Measurements from ENCODE around the gene SCEL. TPM values are rescaled to one million over a fixed set of nuclear protein-coding genes. Genes with fewer than 3 reads are reported as not detected.

SCEL gene
- total and polyA plus RNA-seq, 8 donors, result 0.19 to 76.8 (median 1.0) TPM; not detected in 4

- TF ChIP-seq POLR2A (IDR thresholded peaks at IDR 0.05), result no peak
- H3K27me3 ChIP-seq, result no peaks in the 10 kb centered on the region
- H3K4me3 ChIP-seq, result no peak overlapping the region
- H3K27ac ChIP-seq, result no peak overlapping the region
- no peaks in the 10 kb centered on the region for H3K36me3 ChIP-seq
- no peaks in the 10 kb centered on the region for H3K9me3 ChIP-seq
- no peak for DNase-seq
- intact Hi-C loops (cut with DNase I; ENCODE audit: low total_unique reads), result no loop called here
- 66 to 82% (median 78%) methylated on average over 5 of the region's 5 CpGs for WGBS, 5 donors
- no peaks in the 10 kb centered on the region for H3K4me1 ChIP-seq
These were observed 24.0 kb upstream of the SCEL start for GRCh38 chr13:77511552-77511951.

GRCh38 chr13:77513719-77514335, 21.7 kb upstream of the SCEL start:
- no peaks in the 10 kb centered on the region for H3K27me3 ChIP-seq
- DNase-seq, result no peak
- intact Hi-C loops (cut with DNase I; ENCODE audit: low total_unique reads), result no loop called here
- TF ChIP-seq POLR2A (IDR thresholded peaks at IDR 0.05), result no peak
- WGBS, 5 donors, result 81 to 88% (median 86%) methylated on average over 2 of the region's 2 CpGs
- H3K27ac ChIP-seq, result no peak overlapping the region
- no peaks in the 10 kb centered on the region for H3K36me3 ChIP-seq
- no peak overlapping the region for H3K4me3 ChIP-seq
- no peaks in the 10 kb centered on the region for H3K9me3 ChIP-seq
- no peaks in the 10 kb centered on the region for H3K4me1 ChIP-seq

GRCh38 chr13:77514336-77514726, 21.2 kb upstream of the SCEL start:
- TF ChIP-seq EP300 (IDR thresholded peaks at IDR 0.05) (no peak), POLR2A (IDR thresholded peaks at IDR 0.05) (no peak), POLR2AphosphoS5 (IDR thresholded peaks at IDR 0.05) (no peak), CTCF (IDR thresholded peaks at IDR 0.05) (no peak)
- Histone ChIP-seq H3K4me1 (no peaks in the 10 kb centered on the region), H3K4me3 (no peak overlapping the region), H3K9me3 (no peaks in the 10 kb centered on the region), H3K27me3 (no peaks in the 10 kb centered on the region), H3K36me3 (no peaks in the 10 kb centered on the region), H3K27ac (no peak overlapping the region)
- no peak for DNase-seq
- intact Hi-C loops (cut with DNase I; ENCODE audit: low total_unique reads), result no loop called here
- WGBS, 5 donors, result 36 to 95% (median 53%) methylated on average over 1 of the region's 1 CpG

- no peaks in the 10 kb centered on the region for H3K4me1 ChIP-seq
- H3K9me3 ChIP-seq, result no peaks in the 10 kb centered on the region
- intact Hi-C loops (cut with DNase I; ENCODE audit: low total_unique reads), result no loop called here
- no peaks in the 10 kb centered on the region for H3K36me3 ChIP-seq
- no peaks in the 10 kb centered on the region for H3K27me3 ChIP-seq
- WGBS, 5 donors, result 46 to 81% (median 69%) methylated on average over 2 of the region's 2 CpGs
- H3K4me3 ChIP-seq, result no peak overlapping the region
- no peak for DNase-seq
- H3K27ac ChIP-seq, result no peak overlapping the region
- TF ChIP-seq EP300 (IDR thresholded peaks at IDR 0.05), result no peak
- TF ChIP-seq POLR2A (IDR thresholded peaks at IDR 0.05), result no peak
- TF ChIP-seq POLR2AphosphoS5 (IDR thresholded peaks at IDR 0.05), result no peak
- no peak for TF ChIP-seq CTCF (IDR thresholded peaks at IDR 0.05)
These were observed 19.7 kb upstream of the SCEL start for GRCh38 chr13:77515785-77516184.

GRCh38 chr13:77516342-77516789, 19.1 kb upstream of the SCEL start:
- Histone ChIP-seq H3K36me3 (no peaks in the 10 kb centered on the region), H3K4me3 (no peak overlapping the region), H3K9me3 (no peaks in the 10 kb centered on the region), H3K27me3 (no peaks in the 10 kb centered on the region), H3K27ac (no peak overlapping the region), H3K4me1 (no peaks in the 10 kb centered on the region)
- TF ChIP-seq EP300 (IDR thresholded peaks at IDR 0.05) (no peak), CTCF (IDR thresholded peaks at IDR 0.05) (no peak), POLR2A (IDR thresholded peaks at IDR 0.05) (no peak), POLR2AphosphoS5 (IDR thresholded peaks at IDR 0.05) (no peak)
- 65 to 78% (median 73%) methylated on average over 4 of the region's 4 CpGs for WGBS, 5 donors
- intact Hi-C loops (cut with DNase I; ENCODE audit: low total_unique reads), result no loop called here
- no peak for DNase-seq
